GM12873 (cell line): ENCODE measurements around the gene PPP2R2C.

Experiments used
- CTCF ChIP-seq: IDR thresholded peaks from 2 replicates; pipeline ENCODE4 v1.5.1; 2012; ENCODE audit warnings: low read depth, mild to moderate bottlenecking, moderate library complexity, low read length, control low read depth; ENCODE audit not compliant: insufficient read depth; ENCODE audit errors: missing control alignments

The PPP2R2C gene

GRCh38 chr4:6385288-6385687 lies 87.1 kb downstream of the PPP2R2C start:
- TF ChIP-seq CTCF = no peak

GRCh38 chr4:6384541-6384940 lies 87.9 kb downstream of the PPP2R2C start:
- no peak for TF ChIP-seq CTCF

- TF ChIP-seq CTCF = no peak
Measured at GRCh38 chr4:6383929-6384328, 88.5 kb downstream of the PPP2R2C start.

- TF ChIP-seq CTCF = no peak
Measured at GRCh38 chr4:6383009-6383404, 89.4 kb downstream of the PPP2R2C start.

- no peak for TF ChIP-seq CTCF
Measured at GRCh38 chr4:6381571-6382123, 90.8 kb downstream of the PPP2R2C start.

- no peak for TF ChIP-seq CTCF
Measured at GRCh38 chr4:6380746-6381410, 91.5 kb downstream of the PPP2R2C start.

GRCh38 chr4:6379767-6380745 lies 92.4 kb downstream of the PPP2R2C start:
- TF ChIP-seq CTCF = no peak
